GM23338 (cell line): ENCODE measurements around the gene FOXL1. TPM values are rescaled to one million over a fixed set of nuclear protein-coding genes. Genes with fewer than 3 reads are reported as not detected.

ENCODE experiments used
- ATAC-seq: fragments of 200-7000 bp; cut with Tn5 transposase; 3 replicates; pipeline ENCODE4 v1.9.1; 2020
- DNase-seq: peaks from one replicate; pipeline ENCODE4 v3.0.0-alpha.2; 2015; ENCODE audit warnings: low spot score
- H2AFZ ChIP-seq: fragments of 200-600 bp; sonication (generic); 2 replicates; pipeline ENCODE4 v1.8.0; 2016; ENCODE audit warnings: antibody characterized with exemption, mild to moderate bottlenecking, moderate library complexity
- H3F3A ChIP-seq: fragments of 200-600 bp; sonication (generic); replicated peaks from 2 replicates; pipeline ENCODE4 v1.8.0; 2017; ENCODE audit warnings: antibody characterized with exemption, mixed run types, low read depth
- H3K27ac ChIP-seq: fragments of 200-600 bp; sonication (generic); 2 replicates; pipeline ENCODE4 v1.6.1; 2016; ENCODE audit warnings: low read depth
- H3K27me3 ChIP-seq: fragments of 200-600 bp; sonication (generic); 2 replicates; pipeline ENCODE4 v1.8.0; 2016; ENCODE audit warnings: mild to moderate bottlenecking, mixed run types, moderate library complexity; ENCODE audit not compliant: insufficient read depth
- H3K36me3 ChIP-seq: fragments of 200-600 bp; sonication (generic); 2 replicates; pipeline ENCODE4 v1.8.0; 2016; ENCODE audit warnings: mild to moderate bottlenecking; ENCODE audit not compliant: insufficient read depth
- H3K4me1 ChIP-seq: fragments of 200-600 bp; sonication (generic); 2 replicates; pipeline ENCODE4 v1.8.0; 2016; ENCODE audit warnings: mild to moderate bottlenecking, moderate library complexity; ENCODE audit not compliant: insufficient read depth
- H3K4me2 ChIP-seq: fragments of 200-600 bp; sonication (generic); 2 replicates; pipeline ENCODE4 v1.7.1; 2017; ENCODE audit warnings: mixed run types
- H3K4me3 ChIP-seq: fragments of 200-600 bp; sonication (generic); 2 replicates; pipeline ENCODE4 v1.6.1; 2016; ENCODE audit warnings: mixed run types
- H3K79me2 ChIP-seq: fragments of 200-600 bp; sonication (generic); replicated peaks from 2 replicates; pipeline ENCODE4 v1.8.0; 2017; ENCODE audit warnings: mild to moderate bottlenecking; ENCODE audit not compliant: insufficient read depth
- H3K9me2 ChIP-seq: fragments of 200-600 bp; sonication (generic); 2 replicates; pipeline ENCODE4 v1.8.0; 2017; ENCODE audit not compliant: insufficient read depth
- H4K20me1 ChIP-seq: fragments of 200-600 bp; sonication (generic); replicated peaks from 2 replicates; pipeline ENCODE4 v1.8.0; 2017; ENCODE audit warnings: mild to moderate bottlenecking; ENCODE audit not compliant: insufficient read depth
- H3K27ac Mint-ChIP-seq: 2 replicates; pipeline ENCODE4 v1.8.0; 2020; ENCODE audit warnings: inconsistent platforms, mild to moderate bottlenecking, moderate library complexity, mixed read lengths
- H3K27me3 Mint-ChIP-seq: 3 replicates; pipeline ENCODE4 v1.8.0; 2022; ENCODE audit warnings: low read depth, mild to moderate bottlenecking, moderate library complexity, mixed read lengths, inconsistent platforms; ENCODE audit not compliant: insufficient read depth, poor library complexity
- H3K36me3 Mint-ChIP-seq: 3 replicates; pipeline ENCODE4 v1.8.0; 2021; ENCODE audit warnings: low read depth, mild to moderate bottlenecking, inconsistent platforms, moderate library complexity, mixed read lengths
- H3K4me1 Mint-ChIP-seq: 3 replicates; pipeline ENCODE4 v1.8.0; 2020; ENCODE audit warnings: mild to moderate bottlenecking, inconsistent platforms, mixed read lengths
- H3K4me3 Mint-ChIP-seq: 3 replicates; pipeline ENCODE4 v1.8.0; 2021; ENCODE audit warnings: moderate library complexity, mild to moderate bottlenecking, inconsistent platforms, mixed read lengths
- H3K9me3 Mint-ChIP-seq: 3 replicates; pipeline ENCODE4 v1.8.0; 2020; ENCODE audit warnings: moderate library complexity, mild to moderate bottlenecking, inconsistent platforms, mixed read lengths
- CREB1 ChIP-seq: fragments of 250-450 bp; sonication (Bioruptor Pico); IDR thresholded peaks from 2 replicates; pipeline ENCODE4 v1.5.0; 2020; ENCODE audit warnings: low read depth, mild to moderate bottlenecking, moderate library complexity
- CTCF ChIP-seq, 2 experiments: fragments of 200-600 bp in 1 of 2; sonication (generic) in 1 of 2; conservative IDR thresholded peaks; 2 replicates each; pipeline versions ENCODE4 v1.5.1 to v1.6.1; 2016 to 2017; ENCODE audit warnings: antibody characterized with exemption in 2 of 2, low read depth in 2 of 2, mild to moderate bottlenecking in 2 of 2, moderate library complexity in 1 of 2
- ETS1 ChIP-seq: IDR thresholded peaks from 2 replicates; pipeline ENCODE4 v1.6.1; 2016; ENCODE audit warnings: antibody characterized with exemption
- EZH2phosphoT487 ChIP-seq: fragments of 200-600 bp; sonication (generic); IDR thresholded peaks from one replicate; pipeline ENCODE4 v1.8.1; 2018; ENCODE audit warnings: antibody characterized with exemption; ENCODE audit not compliant: unreplicated experiment
- JUNB ChIP-seq: IDR thresholded peaks from one replicate; pipeline ENCODE4 v1.6.1; 2016; ENCODE audit warnings: antibody characterized with exemption; ENCODE audit not compliant: unreplicated experiment
- NANOG ChIP-seq: IDR thresholded peaks from 2 replicates; pipeline ENCODE4 v1.6.1; 2016; ENCODE audit warnings: antibody characterized with exemption, borderline replicate concordance
- REST ChIP-seq: IDR thresholded peaks from one replicate; pipeline ENCODE4 v1.6.1; 2018; ENCODE audit warnings: antibody characterized with exemption; ENCODE audit not compliant: unreplicated experiment
- STAT1 ChIP-seq: IDR thresholded peaks from one replicate; pipeline ENCODE4 v1.6.1; 2016; ENCODE audit warnings: antibody characterized with exemption; ENCODE audit not compliant: unreplicated experiment
- polyA plus RNA-seq: library from polyadenylated mRNA; unstranded; fragments of >200 nt; fragmentation: Nextera tagmentation; extraction: Ambion mirVana; gene quantifications from 2 replicates; pipeline ENCODE4 v1.2.1, GENCODE V29; 2016
- total RNA-seq: library from RNA; depleted of rRNA; stranded (reverse); fragments of >200 nt; shearing (Covaris generic); gene quantifications from 2 replicates; pipeline ENCODE4 v1.2.3, GENCODE V29; 2014

Gene FOXL1
- total and polyA plus RNA-seq, 2 experiments from 2014 or later, result 0.31 TPM; not detected in 1

GRCh38 chr16:86616906-86617305 lies 38.6 kb downstream of the FOXL1 start (continued):
- TF ChIP-seq REST, result no peak

- H3K4me1 ChIP-seq, result peaks cover 6% of the 10 kb centered on the region; the same call in 1 of the 2 replicates
- H3K4me3 ChIP-seq, result no peak overlapping the region
- H3K9me2 ChIP-seq, result no peaks in the 10 kb centered on the region
- H3K36me3 ChIP-seq, result no peaks in the 10 kb centered on the region
- H3K27ac ChIP-seq, result no peak overlapping the region
- no peaks in the 10 kb centered on the region for H3K79me2 ChIP-seq
- no peaks in the 10 kb centered on the region for H4K20me1 ChIP-seq
- Mint-ChIP-seq H3K4me3 (no peak overlapping the region), H3K9me3 (no peaks in the 10 kb centered on the region), H3K36me3 (no peaks in the 10 kb centered on the region; the same call in 2 of the 3 replicates), H3K27me3 (peaks cover 13% of the 10 kb centered on the region), H3K27ac (no peak overlapping the region; the same call in 1 of the 2 replicates), H3K4me1 (peaks cover 21% of the 10 kb centered on the region)
- no peak for DNase-seq
- H3K27me3 ChIP-seq, result no peaks in the 10 kb centered on the region
- no peak overlapping the region for H3K4me2 ChIP-seq
- no peaks in the 10 kb centered on the region for H3F3A ChIP-seq
- ATAC-seq, result no peak; the same call in 2 of the 3 replicates
- 0 out of 2 replicates have a peak overlapping the region, but pooled peaks have one; percentile 10 for H2AFZ ChIP-seq
- TF ChIP-seq NANOG (no peak), EZH2phosphoT487 (no peak), STAT1 (no peak), REST (no peak), CREB1 (CRISPR knock-in tag) (no peak), CTCF (conservative IDR thresholded peaks at IDR 0.05; ENCODE audit: low read depth in 2 of 2) (no peak), JUNB (no peak), ETS1 (no peak)
Observed at GRCh38 chr16:86618431-86619238, 40.3 kb downstream of the FOXL1 start.
